ENCODE data around the gene THAP2.
A peak's percentile ranks its signal among the peaks of the same experiment; 100 is the strongest.

Gene THAP2

DNA sequence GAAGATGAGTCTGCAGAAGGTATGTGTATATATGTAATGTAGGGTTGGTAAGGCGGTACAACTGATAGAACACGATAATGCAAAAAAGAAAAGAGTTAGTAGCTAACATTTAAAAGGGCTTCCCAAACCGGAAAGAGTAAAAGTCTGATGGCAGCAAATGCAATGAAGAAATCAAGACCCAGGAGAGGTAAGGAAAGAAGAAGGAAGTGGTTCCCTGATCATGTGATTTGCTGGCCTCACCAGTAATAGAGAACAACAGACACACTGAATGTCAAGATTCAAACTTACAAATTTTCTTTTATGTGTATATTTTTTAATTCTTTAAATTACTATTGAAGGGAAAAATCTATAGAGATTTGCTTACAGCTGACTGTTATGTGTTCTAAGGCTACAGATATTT lies 18.8 kb upstream of the THAP2 start:
- Histone ChIP-seq H2BK5ac (ENCODE audit: low read depth, low read length, poor library complexity, severe bottlenecking) (no peak overlapping the region), H3K4me2 (ENCODE audit: low read length, poor library complexity, severe bottlenecking) (no peak overlapping the region), H4K8ac (ENCODE audit: low read length) (no peak overlapping the region), H3K9me3 (ENCODE audit: control insufficient read depth, low read length) (no peaks in the 10 kb centered on the region), H3K4me3 (ENCODE audit: insufficient read depth in 1 of 2, low read depth in 1 of 2, low read length in 2 of 2) (no peak overlapping the region), H2AK5ac (ENCODE audit: low read length, severe bottlenecking) (no peak overlapping the region), H3K79me1 (replicated peaks; ENCODE audit: low read length, poor library complexity, severe bottlenecking) (peaks cover 11% of the 10 kb centered on the region), H3K4me1 (ENCODE audit: control insufficient read depth, insufficient read depth, low read depth, low read length) (peaks cover 2% of the 10 kb centered on the region), H2BK120ac (ENCODE audit: low read depth, low read length) (no peak overlapping the region), H2AFZ (ENCODE audit: low read depth, low read length) (no peak overlapping the region), H3K9ac (ENCODE audit: low read length) (peak overlapping the region; percentile 6), H3K18ac (ENCODE audit: low read depth in 1 of 2, low read length in 2 of 2) (no peak overlapping the region), H4K91ac (ENCODE audit: low read length) (no peak overlapping the region), H3K36me3 (ENCODE audit: control insufficient read depth in 1 of 2, insufficient read depth in 2 of 2, low read depth in 1 of 2, low read length in 2 of 2) (peaks cover 16 to 97% of the 10 kb centered on the region in 2 experiments), H3K23ac (ENCODE audit: low read length in 2 of 2) (no peak overlapping the region), H3K27me3 (ENCODE audit: control insufficient read depth in 1 of 2, insufficient read depth in 1 of 2, low read length in 2 of 2) (no peaks in the 10 kb centered on the region), H3K4ac (ENCODE audit: low read depth in 1 of 2, low read length in 2 of 2) (no peak overlapping the region), H2BK12ac (ENCODE audit: low read length in 2 of 2) (no peak overlapping the region), H3K14ac (ENCODE audit: low read length in 2 of 2) (no peak overlapping the region), H3K27ac (ENCODE audit: low read length, poor library complexity, severe bottlenecking) (no peak overlapping the region), H2BK15ac (ENCODE audit: low read depth, poor library complexity, severe bottlenecking) (no peak overlapping the region)
- no peak for DNase-seq
- WGBS: 91% methylated on average over 3 of the region's 3 CpGs

DNA sequence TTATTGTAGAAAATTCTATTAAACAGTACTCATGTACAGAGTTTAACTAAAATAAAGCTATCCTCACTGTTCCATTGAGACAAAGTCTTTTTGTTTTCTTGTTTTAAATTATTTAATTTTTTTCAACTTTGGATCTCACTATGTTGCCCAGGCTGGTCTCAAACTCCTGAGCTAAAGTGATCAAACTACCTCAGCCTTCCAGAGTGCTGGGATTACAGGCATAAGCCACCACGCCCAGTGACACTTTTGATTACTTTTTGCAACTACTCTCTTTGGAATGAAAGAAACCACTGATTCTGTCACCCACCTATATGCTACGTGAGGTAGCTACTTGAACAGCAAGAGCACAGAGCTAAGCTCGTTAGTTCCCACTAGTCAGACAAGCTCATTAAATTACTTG lies 17.6 kb upstream of the THAP2 start:
- no peak overlapping the region for H2BK15ac ChIP-seq (ENCODE audit: low read depth, poor library complexity, severe bottlenecking)
- H2AK5ac ChIP-seq (ENCODE audit: low read length, severe bottlenecking): no peak overlapping the region
- no peak overlapping the region for H3K23ac ChIP-seq (ENCODE audit: low read length in 2 of 2)
- no peaks in the 10 kb centered on the region for H3K9me3 ChIP-seq (ENCODE audit: control insufficient read depth, low read length)
- H2AFZ ChIP-seq (ENCODE audit: low read depth, low read length): no peak overlapping the region
- DNase-seq: no peak
- H3K9ac ChIP-seq (ENCODE audit: low read length): no peak overlapping the region
- no peak overlapping the region for H3K4me2 ChIP-seq (ENCODE audit: low read length, poor library complexity, severe bottlenecking)
- H3K27me3 ChIP-seq (ENCODE audit: control insufficient read depth in 1 of 2, insufficient read depth in 1 of 2, low read length in 2 of 2): no peaks in the 10 kb centered on the region
- WGBS: 100% methylated on average over 3 of the region's 3 CpGs
- H3K4me3 ChIP-seq (ENCODE audit: insufficient read depth in 1 of 2, low read depth in 1 of 2, low read length in 2 of 2): no peak overlapping the region
- no peaks in the 10 kb centered on the region for H3K4me1 ChIP-seq (ENCODE audit: control insufficient read depth, insufficient read depth, low read depth, low read length)
- H2BK12ac ChIP-seq (ENCODE audit: low read length in 2 of 2): no peak overlapping the region
- peaks cover 7% of the 10 kb centered on the region for H3K79me1 ChIP-seq (replicated peaks; ENCODE audit: low read length, poor library complexity, severe bottlenecking)
- H3K14ac ChIP-seq (ENCODE audit: low read length in 2 of 2): no peak overlapping the region
- no peak overlapping the region for H3K18ac ChIP-seq (ENCODE audit: low read depth in 1 of 2, low read length in 2 of 2)
- no peak overlapping the region for H3K27ac ChIP-seq (ENCODE audit: low read length, poor library complexity, severe bottlenecking)
- H2BK120ac ChIP-seq (ENCODE audit: low read depth, low read length): no peak overlapping the region
- H4K91ac ChIP-seq (ENCODE audit: low read length): no peak overlapping the region
- H3K36me3 ChIP-seq (ENCODE audit: control insufficient read depth in 1 of 2, insufficient read depth in 2 of 2, low read depth in 1 of 2, low read length in 2 of 2): peaks cover 12 to 97% of the 10 kb centered on the region in 2 experiments
- no peak overlapping the region for H3K4ac ChIP-seq (ENCODE audit: low read depth in 1 of 2, low read length in 2 of 2)
- H4K8ac ChIP-seq (ENCODE audit: low read length): no peak overlapping the region
- no peak overlapping the region for H2BK5ac ChIP-seq (ENCODE audit: low read depth, low read length, poor library complexity, severe bottlenecking)

DNA sequence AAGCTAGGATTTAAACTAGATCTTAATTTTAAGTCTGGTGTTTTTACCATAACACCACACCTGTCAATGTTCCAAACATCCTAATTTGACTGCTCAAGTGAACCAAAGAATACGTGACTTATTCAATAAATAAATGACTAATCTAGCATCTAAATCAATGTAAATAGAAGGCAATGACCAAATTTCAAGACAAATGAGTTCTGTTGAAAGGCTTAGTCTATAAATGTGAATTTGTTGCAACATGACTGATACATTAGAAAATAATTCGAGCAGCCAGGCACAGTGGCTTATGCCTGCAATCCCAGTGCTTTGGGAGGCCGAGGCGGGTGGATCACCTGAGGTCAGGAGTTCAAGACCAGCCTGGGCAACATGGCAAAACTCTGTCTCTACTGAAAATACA lies 15.6 kb upstream of the THAP2 start:
- Histone ChIP-seq H3K9me3 (ENCODE audit: control insufficient read depth, low read length) (peaks cover 8% of the 10 kb centered on the region), H3K4me1 (ENCODE audit: control insufficient read depth, insufficient read depth, low read depth, low read length) (no peaks in the 10 kb centered on the region), H3K18ac (ENCODE audit: low read depth in 1 of 2, low read length in 2 of 2) (no peak overlapping the region), H2BK15ac (ENCODE audit: low read depth, poor library complexity, severe bottlenecking) (no peak overlapping the region), H3K4ac (ENCODE audit: low read depth in 1 of 2, low read length in 2 of 2) (no peak overlapping the region), H3K4me2 (ENCODE audit: low read length, poor library complexity, severe bottlenecking) (no peak overlapping the region), H2AFZ (ENCODE audit: low read depth, low read length) (no peak overlapping the region), H2BK120ac (ENCODE audit: low read depth, low read length) (no peak overlapping the region), H3K23ac (ENCODE audit: low read length in 2 of 2) (no peak overlapping the region), H3K14ac (ENCODE audit: low read length in 2 of 2) (no peak overlapping the region), H2AK5ac (ENCODE audit: low read length, severe bottlenecking) (no peak overlapping the region), H3K27ac (ENCODE audit: low read length, poor library complexity, severe bottlenecking) (no peak overlapping the region), H3K9ac (ENCODE audit: low read length) (no peak overlapping the region), H4K8ac (ENCODE audit: low read length) (no peak overlapping the region), H3K4me3 (ENCODE audit: insufficient read depth in 1 of 2, low read depth in 1 of 2, low read length in 2 of 2) (no peak overlapping the region), H2BK12ac (ENCODE audit: low read length in 2 of 2) (no peak overlapping the region), H4K91ac (ENCODE audit: low read length) (no peak overlapping the region), H3K27me3 (ENCODE audit: control insufficient read depth in 1 of 2, insufficient read depth in 1 of 2, low read length in 2 of 2) (no peaks in the 10 kb centered on the region), H2BK5ac (ENCODE audit: low read depth, low read length, poor library complexity, severe bottlenecking) (no peak overlapping the region), H3K36me3 (ENCODE audit: control insufficient read depth in 1 of 2, insufficient read depth in 2 of 2, low read depth in 1 of 2, low read length in 2 of 2) (peaks cover 8 to 97% of the 10 kb centered on the region in 2 experiments), H3K79me1 (replicated peaks; ENCODE audit: low read length, poor library complexity, severe bottlenecking) (peaks cover 2% of the 10 kb centered on the region)
- no peak for DNase-seq
- 98% methylated on average over 3 of the region's 4 CpGs for WGBS

- no CpG with 5 or more reads among the region's 2 CpGs for WGBS
- Histone ChIP-seq H3K27me3 (ENCODE audit: control insufficient read depth in 1 of 2, insufficient read depth in 1 of 2, low read length in 2 of 2) (no peaks in the 10 kb centered on the region), H3K27ac (ENCODE audit: low read length, poor library complexity, severe bottlenecking) (no peak overlapping the region), H2BK5ac (ENCODE audit: low read depth, low read length, poor library complexity, severe bottlenecking) (no peak overlapping the region), H3K4ac (ENCODE audit: low read depth in 1 of 2, low read length in 2 of 2) (no peak overlapping the region), H3K4me2 (ENCODE audit: low read length, poor library complexity, severe bottlenecking) (no peak overlapping the region), H3K36me3 (ENCODE audit: control insufficient read depth in 1 of 2, insufficient read depth in 2 of 2, low read depth in 1 of 2, low read length in 2 of 2) (peaks cover 13 to 97% of the 10 kb centered on the region in 2 experiments), H4K91ac (ENCODE audit: low read length) (no peak overlapping the region), H3K9me3 (ENCODE audit: control insufficient read depth, low read length) (peaks cover 16% of the 10 kb centered on the region), H4K8ac (ENCODE audit: low read length) (no peak overlapping the region), H3K4me3 (ENCODE audit: insufficient read depth in 1 of 2, low read depth in 1 of 2, low read length in 2 of 2) (no peak overlapping the region), H2AK5ac (ENCODE audit: low read length, severe bottlenecking) (no peak overlapping the region), H3K23ac (ENCODE audit: low read length in 2 of 2) (no peak overlapping the region), H3K14ac (ENCODE audit: low read length in 2 of 2) (no peak overlapping the region), H2BK15ac (ENCODE audit: low read depth, poor library complexity, severe bottlenecking) (no peak overlapping the region), H3K4me1 (ENCODE audit: control insufficient read depth, insufficient read depth, low read depth, low read length) (no peaks in the 10 kb centered on the region), H3K79me1 (replicated peaks; ENCODE audit: low read length, poor library complexity, severe bottlenecking) (peaks cover 2% of the 10 kb centered on the region), H3K18ac (ENCODE audit: low read depth in 1 of 2, low read length in 2 of 2) (no peak overlapping the region), H3K9ac (ENCODE audit: low read length) (no peak overlapping the region), H2AFZ (ENCODE audit: low read depth, low read length) (no peak overlapping the region), H2BK12ac (ENCODE audit: low read length in 2 of 2) (no peak overlapping the region), H2BK120ac (ENCODE audit: low read depth, low read length) (no peak overlapping the region)
- no peak for DNase-seq
Observed at GRCh38 chr12:71649401-71649800, 14.7 kb upstream of the THAP2 start.

All from mesenchymal stem cell (in vitro differentiated cells and primary cell).